WTC11 (cell line): ENCODE results near the gene MYO18A. TPM values are rescaled to one million over a fixed set of nuclear protein-coding genes. Genes with fewer than 3 reads are reported as not detected.

Experiments
- ATAC-seq: fragments of 200-7000 bp; cut with Tn5 transposase; 2 replicates; pipeline ENCODE4 v1.10.0; 2021; ENCODE audit warnings: mild to moderate bottlenecking, moderate library complexity
- CTCF ChIA-PET: fragments of 300-600 bp; sonication (Branson Sonifier 250); formaldehyde crosslinking; loops from one replicate; lab custom pipeline; 2021; ENCODE audit warnings: antibody characterized with exemption; lab: Charles Lee
- POLR2A ChIA-PET: fragments of 350-600 bp; sonication (Branson Sonifier 250); formaldehyde crosslinking; loops from one replicate; lab custom pipeline; 2021; ENCODE audit warnings: antibody characterized with exemption; lab: Charles Lee
- DNase-seq: peaks from one replicate; pipeline ENCODE4 v3.0.0; 2021; ENCODE audit warnings: low spot score
- H3K27ac Mint-ChIP-seq: 2 replicates; pipeline ENCODE4 v1.8.0; 2021; ENCODE audit warnings: mixed read lengths
- H3K27me3 Mint-ChIP-seq: 2 replicates; pipeline ENCODE4 v1.8.0; 2021; ENCODE audit warnings: low read depth, mild to moderate bottlenecking, moderate library complexity, mixed read lengths
- H3K36me3 Mint-ChIP-seq: 2 replicates; pipeline ENCODE4 v1.8.0; 2021; ENCODE audit warnings: mixed read lengths
- H3K4me1 Mint-ChIP-seq: 2 replicates; pipeline ENCODE4 v1.8.0; 2022; ENCODE audit warnings: mixed read lengths
- H3K4me3 Mint-ChIP-seq: 2 replicates; pipeline ENCODE4 v1.8.0; 2021; ENCODE audit warnings: mild to moderate bottlenecking, moderate library complexity, mixed read lengths
- H3K9me3 Mint-ChIP-seq: 2 replicates; pipeline ENCODE4 v1.8.0; 2021; ENCODE audit warnings: mixed read lengths
- ELF4 ChIP-seq: sonication (generic); formaldehyde crosslinking; IDR thresholded peaks from 2 replicates; pipeline ENCODE4 v1.8.1; 2022; ENCODE audit warnings: low read depth, mild to moderate bottlenecking, moderate library complexity, missing genetic modification reagents
- EMX1 ChIP-seq: fragments of 250-450 bp; sonication (Bioruptor Pico); IDR thresholded peaks from 2 replicates; pipeline ENCODE4 v1.8.0; 2021; ENCODE audit warnings: mild to moderate bottlenecking
- FOXJ3 ChIP-seq: sonication (generic); formaldehyde crosslinking; IDR thresholded peaks from 2 replicates; pipeline ENCODE4 v1.9.0; 2021; ENCODE audit warnings: missing genetic modification reagents, mild to moderate bottlenecking, borderline replicate concordance
- FOXP1 ChIP-seq: sonication (generic); formaldehyde crosslinking; IDR thresholded peaks from 2 replicates; pipeline ENCODE4 v1.8.0; 2022; ENCODE audit warnings: missing genetic modification reagents, mild to moderate bottlenecking, moderate library complexity, borderline replicate concordance
- GABPB1 ChIP-seq: sonication (generic); formaldehyde crosslinking; IDR thresholded peaks from 2 replicates; pipeline ENCODE4 v1.8.1; 2023; ENCODE audit warnings: mild to moderate bottlenecking, missing genetic modification reagents
- SMAD4 ChIP-seq: sonication (generic); formaldehyde crosslinking; IDR thresholded peaks from 2 replicates; pipeline ENCODE4 v1.8.0; 2022; ENCODE audit warnings: mild to moderate bottlenecking, missing genetic modification reagents
- TP53 ChIP-seq: sonication (generic); formaldehyde crosslinking; IDR thresholded peaks from 2 replicates; pipeline ENCODE4 v1.8.1; 2023; ENCODE audit warnings: mild to moderate bottlenecking, missing genetic modification reagents
- ZNF416 ChIP-seq: fragments of 250-450 bp; sonication (Bioruptor Pico); IDR thresholded peaks from 2 replicates; pipeline ENCODE4 v1.9.0; 2021; ENCODE audit warnings: mild to moderate bottlenecking, inconsistent platforms
- total RNA-seq: library from RNA; stranded (reverse); gene quantifications from 3 replicates; pipeline ENCODE4 v1.2.3, GENCODE V29; 2021
- TF ChIP-seq, protein P1 (sequence below): fragments of 250-450 bp; sonication (Bioruptor Pico); IDR thresholded peaks from 2 replicates; pipeline ENCODE4 v1.9.0; 2021; ENCODE audit warnings: mild to moderate bottlenecking
- TF ChIP-seq, protein P2 (sequence below): sonication (generic); formaldehyde crosslinking; IDR thresholded peaks from 2 replicates; pipeline ENCODE4 v1.8.1; 2023; ENCODE audit warnings: mild to moderate bottlenecking, missing genetic modification reagents
- TF ChIP-seq, protein P3 (sequence below): sonication (generic); formaldehyde crosslinking; IDR thresholded peaks from 2 replicates; pipeline ENCODE4 v1.8.1; 2022; ENCODE audit warnings: mild to moderate bottlenecking, missing genetic modification reagents, moderate library complexity, borderline replicate concordance
- TF ChIP-seq, protein P4 (sequence below): sonication (generic); formaldehyde crosslinking; IDR thresholded peaks from 2 replicates; pipeline ENCODE4 v1.8.0; 2023; ENCODE audit warnings: missing genetic modification reagents, mild to moderate bottlenecking, borderline replicate concordance

Gene MYO18A
- total RNA-seq, 1 experiment from 2014 or later = 54.9 TPM

DNA sequence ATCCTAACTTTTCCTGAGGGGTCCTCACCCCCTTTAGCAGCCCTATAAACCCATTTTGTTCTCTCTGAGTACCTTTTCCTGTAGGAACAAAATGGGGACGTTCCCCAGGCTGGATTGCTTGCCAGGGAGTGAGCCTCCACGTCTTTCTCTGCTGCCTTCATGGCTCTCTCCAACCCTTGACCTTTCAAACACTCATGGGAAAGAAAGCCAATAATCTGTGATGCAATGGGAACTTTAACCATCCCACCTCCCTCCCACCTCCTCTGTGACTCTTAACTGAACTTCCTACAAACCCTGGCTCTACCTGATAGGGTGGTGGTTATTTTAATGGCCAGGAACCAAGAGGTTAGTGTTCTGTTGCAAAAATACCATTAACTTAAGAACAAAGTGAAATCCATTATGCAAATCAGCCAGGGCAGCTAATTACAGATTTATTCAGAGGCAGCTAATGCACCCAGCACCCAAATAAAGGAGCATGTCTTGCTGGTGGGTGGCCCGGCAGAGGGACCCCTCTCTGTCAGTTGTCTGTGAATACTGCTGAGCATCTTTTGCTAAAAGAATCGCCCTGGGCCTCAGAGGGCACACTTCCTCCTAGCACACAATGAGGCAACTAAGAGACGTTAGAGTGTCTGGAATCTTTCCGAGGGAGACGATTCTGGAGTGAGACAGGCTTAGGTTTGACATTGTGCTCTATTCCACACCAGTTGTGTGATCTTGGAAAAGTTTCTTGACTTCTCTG lies 134.3 kb downstream of the MYO18A start:
- peaks cover 68% of the 10 kb centered on the region for H3K4me1 Mint-ChIP-seq
- H3K36me3 Mint-ChIP-seq = peaks cover 18% of the 10 kb centered on the region
- CTCF ChIA-PET = no interaction called here
- peak overlapping the region; percentile 77 for H3K27ac Mint-ChIP-seq
- H3K27me3 Mint-ChIP-seq = no peaks in the 10 kb centered on the region
- DNase-seq (no peak), ATAC-seq (no peak)
- POLR2A ChIA-PET = no interaction called here
- TF ChIP-seq FOXP1 (CRISPR knock-in tag) (no peak), GABPB1 (peak; percentile 74)
- TF ChIP-seq, all 79 proteins: peak for 1
- no peaks in the 10 kb centered on the region for H3K9me3 Mint-ChIP-seq
- no peak overlapping the region for H3K4me3 Mint-ChIP-seq

DNA sequence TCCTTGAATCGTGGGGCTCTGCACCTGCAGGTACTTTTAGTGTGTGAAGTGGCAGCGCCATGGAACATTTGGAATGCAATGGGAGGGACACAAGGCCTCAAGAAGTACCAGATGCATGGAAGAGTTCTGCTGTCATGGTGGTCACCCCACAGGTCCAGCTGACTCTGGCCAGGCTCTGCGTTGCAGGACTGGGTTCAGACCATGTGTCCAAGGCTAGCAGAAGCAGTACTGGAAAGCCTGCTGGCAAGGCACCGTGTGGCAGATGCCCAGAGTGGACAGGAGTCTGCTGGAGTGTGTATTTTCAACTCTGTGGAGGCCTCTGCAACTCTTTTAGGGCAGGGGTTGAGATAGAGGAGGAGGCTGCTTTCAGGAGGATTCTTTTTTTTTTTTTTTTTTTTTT lies 135.2 kb downstream of the MYO18A start:
- Mint-ChIP-seq H3K4me3 (no peak overlapping the region), H3K27ac (no peak overlapping the region), H3K9me3 (no peaks in the 10 kb centered on the region), H3K4me1 (peaks cover 76% of the 10 kb centered on the region), H3K27me3 (no peaks in the 10 kb centered on the region), H3K36me3 (peaks cover 18% of the 10 kb centered on the region)
- ChIA-PET POLR2A (no interaction called here), CTCF (interaction anchor here (0.5 to 1.2 kb wide), 3 partner anchors 13 to 222 kb away, joined by 3 to 5 read pairs (median 3); no protein-coding TSS in a partner anchor)
- no peak for ATAC-seq
- TF ChIP-seq TP53 = no peak
- TF ChIP-seq ZNF416 = no peak
- TF ChIP-seq, protein P1, sequence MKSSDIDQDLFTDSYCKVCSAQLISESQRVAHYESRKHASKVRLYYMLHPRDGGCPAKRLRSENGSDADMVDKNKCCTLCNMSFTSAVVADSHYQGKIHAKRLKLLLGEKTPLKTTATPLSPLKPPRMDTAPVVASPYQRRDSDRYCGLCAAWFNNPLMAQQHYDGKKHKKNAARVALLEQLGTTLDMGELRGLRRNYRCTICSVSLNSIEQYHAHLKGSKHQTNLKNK = no peak
- TF ChIP-seq FOXJ3 = no peak
- DNase-seq = no peak

DNA sequence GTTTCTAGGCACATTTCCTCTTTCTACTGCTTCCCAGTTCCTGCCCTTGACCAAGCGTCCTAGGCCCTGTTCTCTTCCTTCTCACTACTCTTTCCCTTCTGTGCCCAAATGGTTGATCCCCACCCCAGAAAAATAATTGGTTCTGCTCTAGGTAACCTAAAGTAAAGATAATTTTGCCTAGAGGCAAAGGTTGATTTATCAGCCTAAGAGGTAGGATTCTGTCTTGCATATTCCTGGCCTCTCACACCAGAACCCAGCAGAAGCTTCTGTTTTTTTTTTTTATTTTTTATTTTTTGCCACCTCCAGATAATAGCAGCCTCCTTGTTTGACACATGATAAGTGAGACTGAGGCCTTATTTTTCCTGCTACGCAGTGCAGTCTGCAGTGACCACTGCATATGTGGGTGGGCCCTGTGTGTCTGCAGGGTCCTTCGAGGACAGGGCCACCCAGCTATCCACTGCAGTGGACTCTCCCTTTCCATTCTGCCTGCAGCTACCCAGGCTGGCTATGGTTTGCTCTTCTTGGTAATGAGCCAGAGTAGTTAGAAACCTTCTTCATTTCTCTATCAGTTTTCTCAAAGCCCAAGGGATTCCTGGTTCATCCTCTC lies 136.6 kb downstream of the MYO18A start:
- ChIA-PET CTCF (interaction anchor here (0.6 to 2.7 kb wide), 11 partner anchors 26 to 136 kb away, joined by 3 to 21 read pairs (median 6); partner anchors contain the start of gene MYO18A), POLR2A (interaction anchor here (0.5 to 1.2 kb wide), 2 partner anchors 10 to 48 kb away, joined by 3 to 4 read pairs; no protein-coding TSS in a partner anchor)
- ATAC-seq (no peak), DNase-seq (no peak)
- H3K27me3 Mint-ChIP-seq = no peaks in the 10 kb centered on the region
- peaks cover 18% of the 10 kb centered on the region for H3K36me3 Mint-ChIP-seq
- H3K4me1 Mint-ChIP-seq = peaks cover 69% of the 10 kb centered on the region
- H3K9me3 Mint-ChIP-seq = no peaks in the 10 kb centered on the region
- TF ChIP-seq, protein P2, sequence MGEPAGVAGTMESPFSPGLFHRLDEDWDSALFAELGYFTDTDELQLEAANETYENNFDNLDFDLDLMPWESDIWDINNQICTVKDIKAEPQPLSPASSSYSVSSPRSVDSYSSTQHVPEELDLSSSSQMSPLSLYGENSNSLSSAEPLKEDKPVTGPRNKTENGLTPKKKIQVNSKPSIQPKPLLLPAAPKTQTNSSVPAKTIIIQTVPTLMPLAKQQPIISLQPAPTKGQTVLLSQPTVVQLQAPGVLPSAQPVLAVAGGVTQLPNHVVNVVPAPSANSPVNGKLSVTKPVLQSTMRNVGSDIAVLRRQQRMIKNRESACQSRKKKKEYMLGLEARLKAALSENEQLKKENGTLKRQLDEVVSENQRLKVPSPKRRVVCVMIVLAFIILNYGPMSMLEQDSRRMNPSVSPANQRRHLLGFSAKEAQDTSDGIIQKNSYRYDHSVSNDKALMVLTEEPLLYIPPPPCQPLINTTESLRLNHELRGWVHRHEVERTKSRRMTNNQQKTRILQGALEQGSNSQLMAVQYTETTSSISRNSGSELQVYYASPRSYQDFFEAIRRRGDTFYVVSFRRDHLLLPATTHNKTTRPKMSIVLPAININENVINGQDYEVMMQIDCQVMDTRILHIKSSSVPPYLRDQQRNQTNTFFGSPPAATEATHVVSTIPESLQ (CRISPR knock-in tag) = no peak
- TF ChIP-seq, protein P3, sequence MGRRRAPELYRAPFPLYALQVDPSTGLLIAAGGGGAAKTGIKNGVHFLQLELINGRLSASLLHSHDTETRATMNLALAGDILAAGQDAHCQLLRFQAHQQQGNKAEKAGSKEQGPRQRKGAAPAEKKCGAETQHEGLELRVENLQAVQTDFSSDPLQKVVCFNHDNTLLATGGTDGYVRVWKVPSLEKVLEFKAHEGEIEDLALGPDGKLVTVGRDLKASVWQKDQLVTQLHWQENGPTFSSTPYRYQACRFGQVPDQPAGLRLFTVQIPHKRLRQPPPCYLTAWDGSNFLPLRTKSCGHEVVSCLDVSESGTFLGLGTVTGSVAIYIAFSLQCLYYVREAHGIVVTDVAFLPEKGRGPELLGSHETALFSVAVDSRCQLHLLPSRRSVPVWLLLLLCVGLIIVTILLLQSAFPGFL (CRISPR knock-in tag) = no peak
- no peak for TF ChIP-seq EMX1 (CRISPR knock-in tag)
- TF ChIP-seq SMAD4 = no peak
- TF ChIP-seq, protein P4, sequence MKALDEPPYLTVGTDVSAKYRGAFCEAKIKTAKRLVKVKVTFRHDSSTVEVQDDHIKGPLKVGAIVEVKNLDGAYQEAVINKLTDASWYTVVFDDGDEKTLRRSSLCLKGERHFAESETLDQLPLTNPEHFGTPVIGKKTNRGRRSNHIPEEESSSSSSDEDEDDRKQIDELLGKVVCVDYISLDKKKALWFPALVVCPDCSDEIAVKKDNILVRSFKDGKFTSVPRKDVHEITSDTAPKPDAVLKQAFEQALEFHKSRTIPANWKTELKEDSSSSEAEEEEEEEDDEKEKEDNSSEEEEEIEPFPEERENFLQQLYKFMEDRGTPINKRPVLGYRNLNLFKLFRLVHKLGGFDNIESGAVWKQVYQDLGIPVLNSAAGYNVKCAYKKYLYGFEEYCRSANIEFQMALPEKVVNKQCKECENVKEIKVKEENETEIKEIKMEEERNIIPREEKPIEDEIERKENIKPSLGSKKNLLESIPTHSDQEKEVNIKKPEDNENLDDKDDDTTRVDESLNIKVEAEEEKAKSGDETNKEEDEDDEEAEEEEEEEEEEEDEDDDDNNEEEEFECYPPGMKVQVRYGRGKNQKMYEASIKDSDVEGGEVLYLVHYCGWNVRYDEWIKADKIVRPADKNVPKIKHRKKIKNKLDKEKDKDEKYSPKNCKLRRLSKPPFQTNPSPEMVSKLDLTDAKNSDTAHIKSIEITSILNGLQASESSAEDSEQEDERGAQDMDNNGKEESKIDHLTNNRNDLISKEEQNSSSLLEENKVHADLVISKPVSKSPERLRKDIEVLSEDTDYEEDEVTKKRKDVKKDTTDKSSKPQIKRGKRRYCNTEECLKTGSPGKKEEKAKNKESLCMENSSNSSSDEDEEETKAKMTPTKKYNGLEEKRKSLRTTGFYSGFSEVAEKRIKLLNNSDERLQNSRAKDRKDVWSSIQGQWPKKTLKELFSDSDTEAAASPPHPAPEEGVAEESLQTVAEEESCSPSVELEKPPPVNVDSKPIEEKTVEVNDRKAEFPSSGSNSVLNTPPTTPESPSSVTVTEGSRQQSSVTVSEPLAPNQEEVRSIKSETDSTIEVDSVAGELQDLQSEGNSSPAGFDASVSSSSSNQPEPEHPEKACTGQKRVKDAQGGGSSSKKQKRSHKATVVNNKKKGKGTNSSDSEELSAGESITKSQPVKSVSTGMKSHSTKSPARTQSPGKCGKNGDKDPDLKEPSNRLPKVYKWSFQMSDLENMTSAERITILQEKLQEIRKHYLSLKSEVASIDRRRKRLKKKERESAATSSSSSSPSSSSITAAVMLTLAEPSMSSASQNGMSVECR (CRISPR knock-in tag) = no peak
- TF ChIP-seq ELF4 (CRISPR knock-in tag) = no peak
- peak overlapping the region; percentile 98 for H3K27ac Mint-ChIP-seq
- peak overlapping the region; percentile 41 for H3K4me3 Mint-ChIP-seq
